Heart left ventricle (tissue), 16 donors: ENCODE measurements around the gene RBBP4. TPM values are rescaled to one million over a fixed set of nuclear protein-coding genes. Genes with fewer than 3 reads are reported as not detected.

ENCODE experiments used
- ATAC-seq, 4 donors: fragments of 200-7000 bp; cut with Tn5 transposase; one replicate each; pipeline ENCODE4 v1.9.1; 2020 to 2022; ENCODE audit warnings: moderate library complexity in 4 of 4, mild to moderate bottlenecking in 3 of 4, moderate number of reproducible peaks in 1 of 4
- DNase-seq, 5 donors: peaks; one replicate each; pipeline ENCODE4 v3.0.0-alpha.2; 2020
- H3K27ac ChIP-seq, 12 donors: fragments of 200-600 bp; sonication (generic) in 4 of 12; one replicate each; pipeline versions ENCODE4 v1.5.0 to v1.8.0; 2016 to 2022; ENCODE audit warnings: mild to moderate bottlenecking in 2 of 12
- H3K27me3 ChIP-seq, 9 donors: fragments of 200-600 bp; sonication (generic) in 2 of 9; one replicate each; pipeline versions ENCODE4 v1.5.1 to v1.8.0; 2016 to 2022; ENCODE audit warnings: mild to moderate bottlenecking in 3 of 9
- H3K36me3 ChIP-seq, 9 donors: fragments of 200-600 bp; sonication (generic) in 2 of 9; one replicate each; pipeline versions ENCODE4 v1.5.0 to v1.8.0; 2018 to 2022; ENCODE audit warnings: mild to moderate bottlenecking in 2 of 9
- H3K4me1 ChIP-seq, 12 donors: fragments of 200-600 bp; sonication (generic) in 4 of 12; one replicate each; pipeline versions ENCODE4 v1.5.0 to v1.8.0; 2016 to 2022; ENCODE audit warnings: mild to moderate bottlenecking in 3 of 12
- H3K4me3 ChIP-seq, 12 donors: fragments of 200-600 bp; sonication (generic) in 4 of 12; one replicate each; pipeline versions ENCODE4 v1.5.0 to v1.8.0; 2017 to 2022; ENCODE audit warnings: mild to moderate bottlenecking in 9 of 12, moderate library complexity in 4 of 12
- H3K9me3 ChIP-seq, 12 donors: fragments of 200-600 bp; sonication (generic) in 4 of 12; one replicate each; pipeline versions ENCODE4 v1.5.0 to v1.8.0; 2016 to 2022; ENCODE audit warnings: mild to moderate bottlenecking in 1 of 12
- CTCF ChIP-seq, 12 donors: fragments of 200-600 bp; sonication (generic) in 4 of 12; IDR thresholded peaks; one replicate each; pipeline versions ENCODE4 v1.5.0 to v1.8.0; 2018 to 2022; ENCODE audit warnings: antibody characterized with exemption in 12 of 12, mild to moderate bottlenecking in 5 of 12
- POLR2A ChIP-seq, 2 donors: fragments of 450-650 bp; IDR thresholded peaks; one replicate each; pipeline ENCODE4 v1.6.1; 2017; ENCODE audit warnings: antibody characterized with exemption in 2 of 2, mild to moderate bottlenecking in 2 of 2, moderate library complexity in 2 of 2
- WGBS, 4 donors: extraction: QIAGEN DNeasy Blood & Tissue Kit in 2 of 4; methylation state at CpG; one replicate each; pipeline versions ENCODE4 v1.1.5 to v1.1.7; 2013 to 2018; 5-methylcytosine and 5-hydroxymethylcytosine counted together
- intact Hi-C, 10 donors: fragments of 100-400 bp; cut with DNase I; formaldehyde crosslinking; loops; one replicate each; pipeline versions ENCODE4 v1.11.1 to v1.14.2; 2022
- polyA plus RNA-seq, 2 donors: library from polyadenylated mRNA; stranded (reverse); fragments of 200-250 nt; gene quantifications; one replicate each; pipeline ENCODE4 v1.2.3, GENCODE V29; 2013
- total RNA-seq, 9 donors: library from RNA; depleted of rRNA in 2 of 9; stranded (reverse); fragments of >200 nt in 2 of 9; fragmentation: NEBNext Ultra II Directional in 3 of 9; extraction: Animal tissue kit (Norgen Biotek cat#: 25700) in 3 of 9; gene quantifications; one replicate each; pipeline versions ENCODE4 v1.1.0 to v1.2.4, GENCODE V29; 2016 to 2023
- donor health status: ischemic (EF 13 %, LVEDD 7.1; RV severe dilation, severe dysfunction).
- donor health status: healthy with polysubstance abuse.
- donor health status: DM: no; HTN: yes; CAD: no.
- donor health status: DM: no; HTN: no; CAD: no.
- donor health status: ischemic (EF 25% LVEDD 6.9; RV normal size, moderate dysfunction).
- donor health status: ischemic (EF 25% LVEDD 5.7; RV mildly dilated, moderate dysfunction).
- donor health status: healthy.
- donor health status: DM: yes; HTN: yes; CAD: no.
- donor health status: ischemic (EF 35%, LVEDD 5.7; RV mildly dilated, moderate dysfunction).
- donor health status: nonischemic (EF 11% LVEDD 7.7; RV severe dilation, severe dysfunction).
- donor health status: DM: yes; HTN: yes; CAD: no.
- donor health status: PGD.
- donor health status: ischemic (EF 29% LVEDD 5.4; RV normal size, mild dysfunction).
- donor health status: nonischemic (EF 23%, LVEDD 6.1; RV moderate dilation, normal function).

The RBBP4 gene
- total and polyA plus RNA-seq, 11 donors, result 23.4 to 141 (median 93.2) TPM

DNA sequence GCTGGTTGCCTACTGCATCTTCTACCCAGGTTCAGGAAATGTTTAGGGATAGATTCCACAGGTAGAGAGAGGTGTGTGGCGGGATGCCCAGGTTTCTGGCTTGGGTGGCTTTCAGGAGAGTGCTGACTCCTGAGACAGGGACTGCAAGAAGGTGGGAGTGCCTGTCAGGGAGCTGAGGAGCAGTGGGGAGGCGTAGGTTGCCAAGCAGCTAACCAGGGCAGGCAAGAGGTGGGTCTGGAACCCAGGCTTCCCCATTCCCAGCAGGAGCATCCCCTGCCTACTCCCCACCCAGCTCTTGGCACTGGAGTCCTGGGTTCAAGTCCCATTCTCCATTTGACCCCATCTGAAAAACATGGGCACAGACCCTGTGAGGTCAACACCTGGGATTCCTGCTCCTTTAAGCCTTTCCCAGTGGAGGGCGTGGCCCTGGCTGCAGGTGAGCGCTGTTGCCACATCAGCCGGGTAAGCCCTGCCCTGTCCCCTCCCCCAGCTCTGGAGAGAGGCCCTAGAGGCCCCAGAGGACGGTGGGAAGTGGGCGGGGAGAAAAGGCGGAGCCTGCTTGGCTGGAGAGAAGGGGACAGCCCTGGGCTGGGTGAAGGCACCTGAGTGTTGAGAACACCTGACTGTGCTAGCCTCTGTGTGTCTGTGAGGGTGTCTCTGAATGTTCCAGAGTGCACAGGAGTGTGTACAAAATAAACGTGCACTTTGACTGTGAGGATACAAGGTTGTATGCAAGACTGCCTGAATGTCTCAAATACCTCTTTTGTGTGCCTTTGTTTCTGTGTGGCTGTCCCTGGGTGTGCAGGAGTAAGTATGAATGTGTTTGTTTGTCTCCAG lies 65.5 kb downstream of the RBBP4 start:
- ATAC-seq (peak; percentile 61 to 72 (median 68)), DNase-seq (peak in 4 of 5 donors; percentile 48 to 70 (median 61))
- no peak overlapping the region for H3K4me3 ChIP-seq
- H3K9me3 ChIP-seq, result no peaks in the 10 kb centered on the region
- no peak overlapping the region for H3K27ac ChIP-seq
- 28 to 36% (median 29%) methylated on average over 7 to 9 of the region's 9 CpGs for WGBS, 4 donors
- no peaks in the 10 kb centered on the region for H3K36me3 ChIP-seq
- peaks cover 0 to 3% (median 0%) of the 10 kb centered on the region in 9 donors for H3K27me3 ChIP-seq
- intact Hi-C loops, result loop anchor here in 5 of 10 donors (5.0 to 10.0 kb wide), 3 partner anchors 158 to 368 kb away; partner anchors contain the start of genes AZIN2 (in 3 of the 5) and FNDC5 (in 2 of the 5)
- H3K4me1 ChIP-seq, result peaks cover 0 to 10% (median 3%) of the 10 kb centered on the region in 12 donors
- TF ChIP-seq CTCF (IDR thresholded peaks at IDR 0.05) (no peak), POLR2A (IDR thresholded peaks at IDR 0.05) (peak in 1 of 2 donors; percentile 16)

DNA sequence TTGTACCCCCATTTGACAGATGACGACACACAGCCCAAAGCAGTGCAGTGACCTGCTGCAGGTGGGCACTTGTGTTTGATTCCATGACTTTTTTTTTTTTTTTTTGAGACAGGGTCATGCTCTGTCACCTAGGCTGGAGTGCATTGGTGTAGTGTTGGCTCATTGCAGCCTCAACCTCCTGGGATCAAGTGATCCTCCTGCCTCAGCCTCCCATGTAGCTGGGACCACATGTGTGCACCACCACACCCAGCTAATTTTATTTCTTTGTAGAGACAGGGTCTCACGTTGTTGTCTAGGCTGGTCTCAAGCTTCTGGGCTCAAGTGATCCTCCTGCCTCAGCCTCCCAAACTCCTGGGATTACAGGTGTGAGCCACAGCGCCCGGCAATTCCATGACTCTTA lies 66.5 kb downstream of the RBBP4 start:
- no peak for TF ChIP-seq CTCF (IDR thresholded peaks at IDR 0.05)
- TF ChIP-seq POLR2A (IDR thresholded peaks at IDR 0.05), result no peak
- intact Hi-C loops, result loop anchor here in 5 of 10 donors (5.0 to 10.0 kb wide), 3 partner anchors 157 to 367 kb away; partner anchors contain the start of genes AZIN2 (in 3 of the 5) and FNDC5 (in 2 of the 5)
- Histone ChIP-seq H3K9me3 (no peaks in the 10 kb centered on the region), H3K27me3 (no peaks in the 10 kb centered on the region), H3K4me3 (no peak overlapping the region), H3K27ac (no peak overlapping the region), H3K4me1 (peaks cover 0 to 3% (median 0%) of the 10 kb centered on the region in 12 donors), H3K36me3 (no peaks in the 10 kb centered on the region)
- DNase-seq (no peak), ATAC-seq (no peak)
- 94 to 98% (median 95%) methylated on average over 4 of the region's 4 CpGs for WGBS, 4 donors

- Histone ChIP-seq H3K4me3 (no peak overlapping the region), H3K27ac (no peak overlapping the region), H3K9me3 (no peaks in the 10 kb centered on the region), H3K27me3 (no peaks in the 10 kb centered on the region), H3K36me3 (no peaks in the 10 kb centered on the region), H3K4me1 (peaks cover 0 to 3% (median 0%) of the 10 kb centered on the region in 12 donors)
- ATAC-seq (no peak), DNase-seq (no peak)
- WGBS, 4 donors, result 81 to 88% (median 84%) methylated on average over 2 of the region's 2 CpGs
- TF ChIP-seq POLR2A (IDR thresholded peaks at IDR 0.05) (no peak), CTCF (IDR thresholded peaks at IDR 0.05) (no peak)
- intact Hi-C loops, result loop anchor here in 5 of 10 donors (5.0 to 10.0 kb wide), 3 partner anchors 157 to 367 kb away; partner anchors contain the start of genes AZIN2 (in 3 of the 5) and FNDC5 (in 2 of the 5)
Measured at GRCh38 chr1:32718036-32718435, 67.0 kb downstream of the RBBP4 start.

DNA sequence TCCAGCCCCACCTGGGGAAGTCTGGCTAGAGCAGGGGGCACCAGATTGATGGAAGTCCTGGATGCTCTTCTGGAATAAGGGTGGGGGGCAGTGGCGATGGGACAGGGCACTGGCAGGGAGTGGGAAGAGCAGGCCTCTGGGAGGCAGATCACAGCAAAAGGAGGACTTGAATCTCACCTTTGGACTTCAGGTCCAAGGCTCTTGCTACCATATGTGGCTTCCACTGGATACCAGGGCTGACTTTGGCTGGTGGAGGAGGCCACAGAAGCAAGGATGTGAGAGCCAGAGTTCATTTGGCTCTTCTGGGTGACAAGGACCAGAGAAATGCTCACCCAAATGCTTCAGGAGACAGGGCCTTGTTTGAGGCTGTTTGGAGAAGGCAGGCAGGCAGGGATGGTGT lies 67.5 kb downstream of the RBBP4 start:
- Histone ChIP-seq H3K4me3 (no peak overlapping the region), H3K36me3 (no peaks in the 10 kb centered on the region), H3K27me3 (no peaks in the 10 kb centered on the region), H3K4me1 (peaks cover 0 to 3% (median 0%) of the 10 kb centered on the region in 12 donors), H3K9me3 (no peaks in the 10 kb centered on the region), H3K27ac (no peak overlapping the region)
- DNase-seq, result no peak
- intact Hi-C loops, result loop anchor here in 5 of 10 donors (5.0 to 10.0 kb wide), 3 partner anchors 156 to 366 kb away; partner anchors contain the start of genes AZIN2 (in 3 of the 5) and FNDC5 (in 2 of the 5)
- TF ChIP-seq CTCF (IDR thresholded peaks at IDR 0.05) (no peak), POLR2A (IDR thresholded peaks at IDR 0.05) (no peak)
- WGBS, 4 donors, result 82 to 100% (median 94%) methylated on average over 1 of the region's 1 CpG
- no peak for ATAC-seq
